ENCODE results near the gene ALOX5.

GRCh38 chr10:45407542-45407941 is 33.5 kb downstream of the ALOX5 start:
- TF ChIP-seq CTCF (IDR thresholded peaks at IDR 0.05) (no peak), POLR2A (IDR thresholded peaks at IDR 0.05) (no peak)

Measured in heart left ventricle (tissue), 13 donors.